Right atrium auricular region (tissue), 2 donors: Measurements from ENCODE around the gene TMEM39B. TPM values are rescaled to one million over a fixed set of nuclear protein-coding genes. Genes with fewer than 3 reads are reported as not detected.
"Not testable (repeated sequence)": the region's sequence is repeated elsewhere in the genome, so short reads cannot be mapped to it uniquely, and the experiment has no call there.

Experiments
- DNase-seq: peaks from one replicate; pipeline ENCODE4 v3.0.0-alpha.2; 2019; ENCODE audit warnings: low spot score
- H3K27ac ChIP-seq, 2 donors: fragments of 200-600 bp; sonication (generic); 1 replicate in 1 of 2; 2 replicates in 1 of 2; pipeline ENCODE4 v1.5.1; 2016 to 2019
- H3K27me3 ChIP-seq, 2 donors: fragments of 200-600 bp; sonication (generic); one replicate each; pipeline versions ENCODE4 v1.5.1 to v1.6.0; 2017 to 2019
- H3K36me3 ChIP-seq: fragments of 200-600 bp; sonication (generic); one replicate; pipeline ENCODE4 v1.5.1; 2016
- H3K4me1 ChIP-seq, 2 donors: fragments of 200-600 bp; sonication (generic); one replicate each; pipeline versions ENCODE4 v1.5.1 to v1.6.0; 2017 to 2019
- H3K4me3 ChIP-seq, 2 donors: fragments of 200-600 bp; sonication (generic); 1 replicate in 1 of 2; 2 replicates in 1 of 2; pipeline ENCODE4 v1.5.1; 2017 to 2019; ENCODE audit warnings: mild to moderate bottlenecking in 1 of 2, moderate library complexity in 1 of 2
- H3K9me3 ChIP-seq, 2 donors: fragments of 200-600 bp; sonication (generic); one replicate each; pipeline ENCODE4 v1.5.1; 2019
- CTCF ChIP-seq, 2 donors: fragments of 200-600 bp; sonication (generic); IDR thresholded peaks; one replicate each; pipeline ENCODE4 v1.5.1; 2019; ENCODE audit warnings: antibody characterized with exemption in 2 of 2
- total RNA-seq, 2 donors: library from RNA; depleted of rRNA; stranded (reverse); fragments of >200 nt; gene quantifications; one replicate each; pipeline ENCODE4 v1.1.0, GENCODE V29; 2016

TMEM39B gene
- total RNA-seq, 2 donors from 2014 or later = 3.2 to 5.0 TPM

DNA sequence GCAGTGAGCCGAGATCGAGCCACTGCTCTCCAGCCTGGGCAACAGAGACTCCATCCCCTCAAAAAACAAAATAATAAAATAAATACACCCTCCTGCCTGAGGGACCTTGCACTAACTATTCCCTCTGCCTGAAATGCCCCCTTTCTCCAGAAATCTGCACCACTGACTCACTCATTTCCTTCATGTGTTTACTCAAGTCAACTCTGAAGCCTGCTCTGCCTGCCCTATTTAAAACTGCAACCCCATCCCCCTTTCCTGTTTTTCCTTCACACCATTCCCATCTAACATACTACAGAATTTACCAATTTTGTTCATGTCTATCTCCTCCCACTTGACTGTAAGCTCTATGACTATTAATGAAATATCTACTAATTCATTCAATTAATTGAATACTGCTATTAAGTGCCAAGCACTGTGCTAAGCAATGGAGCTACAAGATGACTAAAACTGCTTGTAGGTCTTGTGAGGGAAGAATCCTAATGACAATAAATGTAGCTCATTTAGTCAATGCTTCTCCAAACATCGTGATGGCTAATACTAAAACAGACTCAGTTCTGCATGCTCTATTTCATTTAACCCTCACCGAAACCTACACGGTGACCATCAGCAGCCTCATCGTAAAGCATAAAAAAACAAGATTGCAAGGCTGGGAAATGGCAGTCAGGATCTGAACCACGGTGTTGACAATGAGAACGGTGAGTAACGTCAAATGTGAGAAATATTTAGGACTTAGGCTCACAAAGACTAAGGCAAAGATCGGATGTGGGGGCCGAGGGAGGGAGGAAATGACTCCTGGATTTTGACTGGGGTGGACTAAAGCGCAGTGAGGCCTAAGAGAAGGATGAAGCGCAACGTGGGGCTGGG is 749 bp upstream of the TMEM39B start:
- Histone ChIP-seq H3K4me1 (peaks cover 0 to 30% of the 10 kb centered on the region in 2 donors), H3K27ac (peak overlapping the region; percentile 91 to 95), H3K9me3 (no peaks in the 10 kb centered on the region), H3K36me3 (peaks cover 15% of the 10 kb centered on the region), H3K27me3 (no peaks in the 10 kb centered on the region), H3K4me3 (peak overlapping the region; percentile 74 to 77)
- no peak for TF ChIP-seq CTCF (IDR thresholded peaks at IDR 0.05)
- DNase-seq = no peak

- peaks cover 31% of the 10 kb centered on the region for H3K36me3 ChIP-seq
- peaks cover 0 to 22% of the 10 kb centered on the region in 2 donors for H3K4me1 ChIP-seq
- DNase-seq = peak; percentile 77
- no peaks in the 10 kb centered on the region for H3K27me3 ChIP-seq
- H3K27ac ChIP-seq = peak overlapping the region; percentile 91 to 95
- H3K4me3 ChIP-seq = peak overlapping the region; percentile 74 to 77
- H3K9me3 ChIP-seq = no peaks in the 10 kb centered on the region
- TF ChIP-seq CTCF (IDR thresholded peaks at IDR 0.05) = peak in 1 of 2 donors; percentile 42
These were observed 825 bp downstream of the TMEM39B start for GRCh38 chr1:32073299-32074229.

- H3K36me3 ChIP-seq = peaks cover 35% of the 10 kb centered on the region
- no peaks in the 10 kb centered on the region for H3K9me3 ChIP-seq
- peaks cover 0 to 22% of the 10 kb centered on the region in 2 donors for H3K4me1 ChIP-seq
- no peak overlapping the region for H3K27ac ChIP-seq
- no peak for DNase-seq
- H3K4me3 ChIP-seq = no peak overlapping the region
- TF ChIP-seq CTCF (IDR thresholded peaks at IDR 0.05) = no peak
- H3K27me3 ChIP-seq = no peaks in the 10 kb centered on the region
These were observed 2.1 kb downstream of the TMEM39B start for GRCh38 chr1:32074841-32075240.

GRCh38 chr1:32077451-32077850 is 4.7 kb downstream of the TMEM39B start:
- Histone ChIP-seq H3K9me3 (no peaks in the 10 kb centered on the region), H3K36me3 (peaks cover 35% of the 10 kb centered on the region), H3K27ac (no peak overlapping the region), H3K27me3 (no peaks in the 10 kb centered on the region), H3K4me3 (no peak overlapping the region), H3K4me1 (peaks cover 0 to 11% of the 10 kb centered on the region in 2 donors)
- no peak for DNase-seq
- no peak for TF ChIP-seq CTCF (IDR thresholded peaks at IDR 0.05)

DNA sequence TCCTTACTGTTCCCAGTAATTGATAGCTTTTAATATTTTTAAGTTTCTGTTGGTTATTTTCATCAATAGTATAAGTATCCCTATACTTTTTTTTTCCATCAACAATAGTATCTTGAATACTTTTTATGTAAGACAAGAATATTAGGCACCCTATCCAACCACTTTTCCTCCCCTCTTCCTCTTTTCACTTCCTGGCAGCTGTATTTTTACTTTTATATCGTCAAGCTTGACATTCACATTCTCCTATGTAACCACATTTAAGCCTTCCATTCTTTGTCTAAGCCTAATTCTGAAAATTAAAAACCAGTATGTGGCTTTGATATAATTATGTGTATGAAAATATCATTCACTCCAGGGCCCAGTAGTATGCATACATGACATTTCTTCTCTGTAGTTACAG is 9.3 kb downstream of the TMEM39B start:
- no peak for DNase-seq
- no peak overlapping the region for H3K4me3 ChIP-seq
- TF ChIP-seq CTCF (IDR thresholded peaks at IDR 0.05) = no peak
- H3K27me3 ChIP-seq = no peaks in the 10 kb centered on the region
- H3K36me3 ChIP-seq = peaks cover 28% of the 10 kb centered on the region
- H3K27ac ChIP-seq = no peak overlapping the region
- H3K9me3 ChIP-seq = no peaks in the 10 kb centered on the region
- H3K4me1 ChIP-seq = no peaks in the 10 kb centered on the region

GRCh38 chr1:32086381-32086780 is 13.6 kb downstream of the TMEM39B start:
- not testable (repeated sequence) for H3K4me3 ChIP-seq, H3K27me3 ChIP-seq, H3K27ac ChIP-seq, H3K9me3 ChIP-seq, DNase-seq, H3K4me1 ChIP-seq
- H3K36me3 ChIP-seq = peaks cover 11% of the 10 kb centered on the region
